GM23248 (cell line): ENCODE measurements around the gene C17orf50. TPM values are rescaled to one million over a fixed set of nuclear protein-coding genes. Genes with fewer than 3 reads are reported as not detected.

Source experiments
- DNase-seq: peaks from one replicate; pipeline ENCODE4 v3.0.0-alpha.2; 2015
- H2AFZ ChIP-seq: fragments of 200-600 bp; sonication (generic); 2 replicates; pipeline ENCODE4 v1.6.1; 2016; ENCODE audit warnings: antibody characterized with exemption
- H3F3A ChIP-seq: fragments of 200-600 bp; sonication (generic); 2 replicates; pipeline ENCODE4 v1.6.1; 2016; ENCODE audit warnings: mild to moderate bottlenecking, antibody characterized with exemption, mixed run types; ENCODE audit not compliant: insufficient read depth
- H3K27ac ChIP-seq: fragments of 200-600 bp; sonication (generic); 2 replicates; pipeline ENCODE4 v1.5.1; 2016; ENCODE audit warnings: mild to moderate bottlenecking
- H3K27me3 ChIP-seq: fragments of 200-600 bp; sonication (generic); replicated peaks from 2 replicates; pipeline ENCODE4 v1.6.1; 2016; ENCODE audit warnings: mild to moderate bottlenecking; ENCODE audit not compliant: insufficient read depth
- H3K36me3 ChIP-seq: fragments of 200-600 bp; sonication (generic); 2 replicates; pipeline ENCODE4 v1.6.1; 2016; ENCODE audit warnings: low read depth, mild to moderate bottlenecking
- H3K4me1 ChIP-seq: fragments of 200-600 bp; sonication (generic); 2 replicates; pipeline ENCODE4 v1.6.1; 2016; ENCODE audit warnings: mild to moderate bottlenecking; ENCODE audit not compliant: insufficient read depth
- H3K4me2 ChIP-seq: fragments of 200-600 bp; sonication (generic); one replicate; pipeline ENCODE4 v1.6.1; 2016; ENCODE audit warnings: mild to moderate bottlenecking; ENCODE audit not compliant: unreplicated experiment
- H3K4me3 ChIP-seq: fragments of 200-600 bp; sonication (generic); 2 replicates; pipeline ENCODE4 v1.5.1; 2016; ENCODE audit warnings: mild to moderate bottlenecking
- H3K79me2 ChIP-seq: fragments of 200-600 bp; sonication (generic); 2 replicates; pipeline ENCODE4 v1.6.1; 2016; ENCODE audit warnings: mild to moderate bottlenecking; ENCODE audit not compliant: insufficient read depth
- H3K9ac ChIP-seq: fragments of 200-600 bp; sonication (generic); 2 replicates; pipeline ENCODE4 v1.6.1; 2016; ENCODE audit warnings: mild to moderate bottlenecking
- H3K9me2 ChIP-seq: fragments of 200-600 bp; sonication (generic); 2 replicates; pipeline ENCODE4 v1.6.1; 2016; ENCODE audit warnings: mixed run types, mild to moderate bottlenecking, moderate library complexity; ENCODE audit not compliant: insufficient read depth
- H3K9me3 ChIP-seq: fragments of 200-600 bp; sonication (generic); one replicate; pipeline ENCODE4 v1.6.1; 2017; ENCODE audit warnings: low read depth
- H4K20me1 ChIP-seq: fragments of 200-600 bp; sonication (generic); 2 replicates; pipeline ENCODE4 v1.6.0; 2016; ENCODE audit not compliant: insufficient read depth
- EZH2 ChIP-seq: fragments of 200-600 bp; sonication (generic); IDR thresholded peaks from 2 replicates; pipeline ENCODE4 v1.6.1; 2018; ENCODE audit warnings: antibody characterized with exemption, mild to moderate bottlenecking; ENCODE audit not compliant: insufficient read depth, poor library complexity, severe bottlenecking
- EZH2phosphoT487 ChIP-seq: fragments of 200-600 bp; sonication (generic); IDR thresholded peaks from 2 replicates; pipeline ENCODE4 v1.6.1; 2018; ENCODE audit warnings: antibody characterized with exemption, moderate library complexity, mild to moderate bottlenecking, low read depth; ENCODE audit not compliant: insufficient read depth
- WGBS, 2 experiments: methylation state at CpG; one replicate each; pipeline ENCODE4 v1.1.6; 2015 to 2017; ENCODE audit warnings: low lambda C conversion rate in 2 of 2, low coverage in 1 of 2; ENCODE audit errors: missing lambda C conversion rate in 2 of 2; 5-methylcytosine and 5-hydroxymethylcytosine counted together
- in situ Hi-C: fragments of 300-500 bp; cut with MboI; formaldehyde crosslinking; loops from 2 replicates; pipeline ENCODE4 v1.15.0; 2020
- polyA plus RNA-seq: library from polyadenylated mRNA; unstranded; fragments of >200 nt; fragmentation: Nextera tagmentation; extraction: Ambion mirVana; gene quantifications from 2 replicates; pipeline ENCODE4 v1.2.1, GENCODE V29; 2016
- total RNA-seq: library from RNA; depleted of rRNA; stranded (reverse); fragments of >200 nt; shearing (Covaris generic); gene quantifications from 2 replicates; pipeline ENCODE4 v1.2.3, GENCODE V29; 2014

Gene C17orf50
- total and polyA plus RNA-seq, 2 experiments from 2014 or later = not detected

GRCh38 chr17:35791681-35792350 is 31.1 kb downstream of the C17orf50 start:
- Histone ChIP-seq H3K27ac (no peak overlapping the region), H3K36me3 (no peaks in the 10 kb centered on the region), H3K79me2 (no peaks in the 10 kb centered on the region), H3K9ac (no peak overlapping the region), H2AFZ (no peak overlapping the region), H3K27me3 (peaks cover 38% of the 10 kb centered on the region), H3K4me2 (no peak overlapping the region), H3K4me3 (no peak overlapping the region), H4K20me1 (no peaks in the 10 kb centered on the region), H3K4me1 (peaks cover 27% of the 10 kb centered on the region), H3F3A (peaks cover 25% of the 10 kb centered on the region), H3K9me2 (no peaks in the 10 kb centered on the region), H3K9me3 (no peaks in the 10 kb centered on the region)
- WGBS, 2 experiments = 36 to 42% methylated on average over 9 of the region's 9 CpGs
- in situ Hi-C loops = no loop called here
- no peak for DNase-seq
- no peak for TF ChIP-seq EZH2phosphoT487
- TF ChIP-seq EZH2 = no peak

GRCh38 chr17:35793257-35793656 is 32.6 kb downstream of the C17orf50 start:
- no peak overlapping the region for H3K9ac ChIP-seq
- H3K27me3 ChIP-seq = peaks cover 52% of the 10 kb centered on the region
- H3K4me1 ChIP-seq = peaks cover 13% of the 10 kb centered on the region
- no peak overlapping the region for H3K27ac ChIP-seq
- H3K36me3 ChIP-seq = no peaks in the 10 kb centered on the region
- H3K9me3 ChIP-seq = no peaks in the 10 kb centered on the region
- H2AFZ ChIP-seq = no peak overlapping the region
- peaks cover 13% of the 10 kb centered on the region for H3F3A ChIP-seq
- H3K4me2 ChIP-seq = no peak overlapping the region
- no peaks in the 10 kb centered on the region for H3K79me2 ChIP-seq
- in situ Hi-C loops = no loop called here
- no peaks in the 10 kb centered on the region for H4K20me1 ChIP-seq
- H3K9me2 ChIP-seq = no peaks in the 10 kb centered on the region
- 67 to 72% methylated on average over 3 of the region's 3 CpGs for WGBS, 2 experiments
- no peak overlapping the region for H3K4me3 ChIP-seq
- DNase-seq = no peak
- TF ChIP-seq EZH2 (no peak), EZH2phosphoT487 (no peak)

- H3K9ac ChIP-seq = no peak within 1 kb of the TSS
- H3K9me2 ChIP-seq = no peaks in the 10 kb centered on the region
- no peaks in the 10 kb centered on the region for H3K36me3 ChIP-seq
- H3K27ac ChIP-seq = no peak within 1 kb of the TSS
- peak within 1 kb of the TSS; percentile 33 for H3K4me2 ChIP-seq
- H3K4me3 ChIP-seq = peak within 1 kb of the TSS; percentile 62
- WGBS, 2 experiments = 1 to 3% methylated on average over 55 to 74 of the region's 89 CpGs
- H3K27me3 ChIP-seq = peaks cover 53% of the 10 kb centered on the region
- TF ChIP-seq EZH2phosphoT487 = no peak
- TF ChIP-seq EZH2 = peak; percentile 73
- peaks cover 3% of the 10 kb centered on the region; the same call in 1 of the 2 replicates for H3K4me1 ChIP-seq
- no peaks in the 10 kb centered on the region for H4K20me1 ChIP-seq
- no peaks in the 10 kb centered on the region for H3K79me2 ChIP-seq
- H2AFZ ChIP-seq = peak within 1 kb of the TSS; percentile 41
- peak; percentile 54 for DNase-seq
- no peaks in the 10 kb centered on the region for H3F3A ChIP-seq
- no peaks in the 10 kb centered on the region for H3K9me3 ChIP-seq
- in situ Hi-C loops = no loop called here
These were observed 34.6 kb downstream of the C17orf50 start, which contains the start of gene MMP28 for GRCh38 chr17:35795007-35795870. Gene MMP28 (minus strand): TSS chr17:35795641. CDS start chr17:35795377, 264 bp downstream.

GRCh38 chr17:35795871-35796265 is 35.2 kb downstream of the C17orf50 start:
- H3K9ac ChIP-seq = no peak overlapping the region
- TF ChIP-seq EZH2phosphoT487 = no peak
- no peak for TF ChIP-seq EZH2
- peaks cover 4% of the 10 kb centered on the region; the same call in 1 of the 2 replicates for H3K4me1 ChIP-seq
- H3K27ac ChIP-seq = no peak overlapping the region
- H2AFZ ChIP-seq = peak overlapping the region; percentile 41; the same call in 1 of the 2 replicates
- in situ Hi-C loops = no loop called here
- WGBS, 2 experiments = 37% methylated on average over 8 of the region's 8 CpGs
- peak overlapping the region; percentile 33 for H3K4me2 ChIP-seq
- no peaks in the 10 kb centered on the region for H3K79me2 ChIP-seq
- no peaks in the 10 kb centered on the region for H3K9me3 ChIP-seq
- no peaks in the 10 kb centered on the region for H3F3A ChIP-seq
- H4K20me1 ChIP-seq = no peaks in the 10 kb centered on the region
- no peaks in the 10 kb centered on the region for H3K36me3 ChIP-seq
- peaks cover 53% of the 10 kb centered on the region for H3K27me3 ChIP-seq
- peak overlapping the region; percentile 62 for H3K4me3 ChIP-seq
- H3K9me2 ChIP-seq = no peaks in the 10 kb centered on the region
- DNase-seq = no peak
